SU-DHL-6 (cell line): Measurements from ENCODE around the gene INPP5A.

Experiments used
- CTCF ChIP-seq: fragments of 200-600 bp; sonication (generic); IDR thresholded peaks from one replicate; pipeline ENCODE4 v1.5.1; 2017; ENCODE audit warnings: antibody characterized with exemption, mild to moderate bottlenecking, low read length, moderate library complexity; ENCODE audit not compliant: insufficient read depth, poor library complexity, severe bottlenecking
- EZH2phosphoT487 ChIP-seq: fragments of 200-600 bp; sonication (generic), shearing (Covaris generic); conservative IDR thresholded peaks from 2 replicates; pipeline ENCODE4 v1.6.1; 2018; ENCODE audit warnings: mild to moderate bottlenecking, antibody characterized with exemption, low read length, moderate library complexity, mixed read lengths

DNA sequence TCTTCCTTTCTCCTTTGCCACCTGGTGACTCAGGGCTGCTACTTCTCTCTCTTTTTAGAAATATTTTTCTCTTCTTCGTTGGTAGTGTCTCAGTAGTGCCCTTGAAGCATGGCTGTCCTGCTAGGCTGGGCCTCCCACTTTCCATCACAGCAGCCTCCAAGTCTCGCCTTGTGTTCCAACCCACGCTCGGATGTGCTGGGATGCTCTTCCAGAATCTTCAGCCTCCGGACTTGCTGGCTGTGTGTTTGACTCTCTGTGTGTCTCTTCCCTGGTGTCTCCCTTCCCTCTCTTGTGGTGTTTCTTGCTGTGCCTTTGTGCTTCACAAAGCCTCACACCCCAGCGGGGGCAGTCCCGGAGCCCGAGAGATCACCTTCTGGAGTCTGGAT is 100.5 kb downstream of the INPP5A start:
- TF ChIP-seq CTCF (no peak), EZH2phosphoT487 (no peak)
